Measurements from ENCODE around the gene SYNJ2. TPM values are rescaled to one million over a fixed set of nuclear protein-coding genes. Genes with fewer than 3 reads are reported as not detected.
A peak's percentile ranks its signal among the peaks of the same experiment; 100 is the strongest.

Gene SYNJ2
- polyA plus RNA-seq, 1 donor from 2014 or later = 13.7 TPM

DNA sequence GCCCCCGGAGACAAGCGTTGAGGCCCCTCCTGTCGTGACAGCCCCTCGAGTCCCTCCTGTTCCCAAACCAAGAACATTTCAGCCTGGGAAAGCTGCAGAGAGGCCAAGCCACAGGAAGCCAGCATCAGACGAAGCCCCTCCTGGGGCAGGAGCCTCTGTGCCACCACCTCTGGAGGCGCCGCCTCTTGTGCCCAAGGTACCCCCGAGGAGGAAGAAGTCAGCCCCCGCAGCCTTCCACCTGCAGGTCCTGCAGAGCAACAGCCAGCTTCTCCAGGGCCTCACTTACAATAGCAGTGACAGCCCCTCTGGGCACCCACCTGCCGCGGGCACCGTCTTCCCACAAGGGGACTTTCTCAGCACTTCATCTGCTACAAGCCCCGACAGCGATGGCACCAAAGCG lies 114.0 kb downstream of the SYNJ2 start:
- Mint-ChIP-seq H3K27ac (peak overlapping the region in 1 of 3 donors; percentile 35), H3K4me1 (no peaks in the 10 kb centered on the region), H3K27me3 (no peaks in the 10 kb centered on the region), H3K9me3 (no peaks in the 10 kb centered on the region), H3K36me3 (peaks cover 19% of the 10 kb centered on the region), H3K4me3 (peak overlapping the region in 1 of 4 donors; percentile 24)

DNA sequence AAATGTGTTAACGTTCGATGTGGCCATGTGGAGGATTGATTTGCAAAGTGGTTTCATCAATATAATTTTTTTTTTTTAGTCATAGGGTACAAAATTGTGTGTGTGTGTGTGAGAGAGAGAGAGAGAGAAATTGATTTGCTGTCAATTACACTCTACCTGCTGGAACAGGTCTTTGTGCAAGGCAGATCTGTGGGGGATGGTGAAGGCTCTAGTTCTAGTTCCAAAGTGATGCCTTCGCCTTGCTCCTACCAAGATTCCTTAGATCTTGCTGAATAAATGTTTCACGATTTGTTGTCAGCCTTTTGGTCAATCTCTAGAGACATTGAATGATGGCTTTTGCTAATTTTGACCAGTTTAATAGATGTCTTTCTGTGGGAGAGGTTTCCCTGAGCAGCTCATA lies 121.6 kb downstream of the SYNJ2 start:
- peaks cover 3% of the 10 kb centered on the region for H3K36me3 Mint-ChIP-seq
- no peak overlapping the region for H3K4me3 Mint-ChIP-seq
- no peak overlapping the region for H3K27ac Mint-ChIP-seq
- H3K9me3 Mint-ChIP-seq = no peaks in the 10 kb centered on the region
- H3K27me3 Mint-ChIP-seq = no peaks in the 10 kb centered on the region
- H3K4me1 Mint-ChIP-seq = no peaks in the 10 kb centered on the region

DNA sequence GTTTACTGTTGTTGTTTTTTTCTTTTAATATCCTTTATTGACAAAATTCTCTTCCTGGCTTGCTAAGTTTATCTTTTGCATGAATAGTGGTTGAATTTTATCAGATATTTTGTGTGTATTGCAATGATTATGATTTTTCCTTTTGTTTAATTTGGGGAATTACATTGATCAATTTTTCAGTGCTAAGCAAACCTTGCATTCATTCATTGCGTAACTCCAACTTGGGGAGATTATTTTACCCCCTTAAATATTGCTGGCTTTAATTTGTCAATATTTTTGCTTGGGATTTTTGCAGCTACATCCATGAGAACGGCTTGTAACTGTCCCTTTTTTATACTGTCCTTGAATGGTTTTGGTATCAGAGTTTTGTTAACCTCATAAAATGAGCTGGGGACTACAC lies 123.0 kb downstream of the SYNJ2 start:
- Mint-ChIP-seq H3K9me3 (no peaks in the 10 kb centered on the region), H3K4me3 (no peak overlapping the region), H3K27me3 (no peaks in the 10 kb centered on the region), H3K36me3 (no peaks in the 10 kb centered on the region), H3K4me1 (no peaks in the 10 kb centered on the region), H3K27ac (no peak overlapping the region)

DNA sequence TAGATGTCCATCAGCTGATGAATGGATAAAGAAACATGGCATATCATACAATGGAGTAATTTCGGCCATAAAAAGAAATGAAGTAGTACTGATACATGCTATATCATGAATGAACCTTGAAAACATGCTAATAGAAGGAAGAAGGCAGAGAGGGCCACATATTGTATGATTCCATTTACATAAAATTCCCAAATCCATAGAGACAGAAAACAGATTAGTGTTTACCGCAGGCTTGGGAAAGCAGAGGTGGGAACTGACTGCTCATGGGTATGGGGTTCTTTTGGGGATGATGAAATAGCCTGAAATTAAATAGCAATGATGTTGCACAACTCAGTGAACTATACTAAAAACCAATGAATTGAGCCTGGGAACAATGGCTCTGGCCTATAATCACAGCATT lies 128.1 kb downstream of the SYNJ2 start:
- H3K27me3 Mint-ChIP-seq = no peaks in the 10 kb centered on the region
- no peaks in the 10 kb centered on the region for H3K9me3 Mint-ChIP-seq
- H3K4me3 Mint-ChIP-seq = no peak overlapping the region
- peaks cover 4% of the 10 kb centered on the region for H3K36me3 Mint-ChIP-seq
- no peaks in the 10 kb centered on the region for H3K4me1 Mint-ChIP-seq
- H3K27ac Mint-ChIP-seq = no peak overlapping the region

DNA sequence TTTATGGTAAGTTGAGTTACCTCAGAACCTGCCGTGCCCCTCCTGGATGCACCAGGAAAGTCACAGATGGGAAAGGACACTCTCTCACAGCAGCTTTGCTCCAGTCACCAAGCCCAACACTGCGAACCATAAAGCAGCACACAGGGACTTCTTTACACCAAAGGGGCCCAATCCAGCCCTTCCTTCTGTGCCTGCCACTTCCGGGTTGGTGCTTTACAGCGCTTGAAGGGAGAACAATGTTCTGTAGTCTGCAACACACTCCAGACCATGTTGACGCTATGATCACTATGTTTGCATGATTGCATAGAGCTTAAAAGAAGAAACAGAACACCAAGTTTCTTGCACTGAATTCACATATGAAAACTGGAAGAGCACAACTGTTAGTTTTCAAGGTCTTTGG lies 129.3 kb downstream of the SYNJ2 start:
- Mint-ChIP-seq H3K4me1 (no peaks in the 10 kb centered on the region), H3K36me3 (peaks cover 4% of the 10 kb centered on the region), H3K27ac (no peak overlapping the region), H3K27me3 (no peaks in the 10 kb centered on the region), H3K4me3 (no peak overlapping the region), H3K9me3 (no peaks in the 10 kb centered on the region)

DNA sequence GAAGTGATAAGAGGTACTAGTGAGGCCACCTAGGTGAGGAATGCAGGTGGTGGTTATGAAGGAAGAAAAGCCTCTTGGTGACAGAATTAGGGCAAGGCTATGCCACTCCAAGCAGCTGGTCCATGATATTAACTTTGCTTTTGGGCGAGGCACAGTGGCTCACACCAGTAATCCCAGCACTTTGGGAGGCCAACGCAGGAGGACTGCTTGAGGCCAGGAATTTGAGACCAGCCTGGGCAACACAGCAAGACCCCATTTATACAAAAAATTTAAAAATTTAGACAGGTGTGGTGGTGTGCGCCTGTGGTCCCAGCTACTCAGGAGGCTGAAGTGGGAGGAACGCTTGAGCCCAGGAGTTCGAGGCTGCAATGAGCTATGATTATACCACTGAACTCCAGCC lies 130.3 kb downstream of the SYNJ2 start:
- H3K36me3 Mint-ChIP-seq = peaks cover 4% of the 10 kb centered on the region
- no peaks in the 10 kb centered on the region for H3K4me1 Mint-ChIP-seq

DNA sequence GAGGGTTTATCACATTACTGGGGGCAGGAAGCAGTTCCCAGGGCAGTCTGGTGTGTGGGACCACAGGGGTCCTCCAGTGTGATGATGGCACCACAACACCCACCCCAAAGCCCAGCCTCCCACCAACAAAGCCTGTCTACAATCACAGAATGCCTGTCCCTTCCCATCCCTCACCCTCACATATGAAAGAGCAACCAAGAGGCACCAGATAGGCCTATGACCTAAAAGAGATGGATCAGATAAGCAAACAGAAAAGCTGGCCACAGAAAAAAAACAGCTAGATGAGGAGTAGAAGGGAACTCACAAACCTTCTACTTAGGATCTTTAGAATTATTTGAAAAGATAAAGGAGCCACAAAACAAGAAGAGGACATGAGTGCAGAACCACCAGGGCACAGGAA lies 132.1 kb downstream of the SYNJ2 start:
- Mint-ChIP-seq H3K27ac (no peak overlapping the region), H3K36me3 (peaks cover 4% of the 10 kb centered on the region), H3K9me3 (no peaks in the 10 kb centered on the region), H3K4me3 (no peak overlapping the region), H3K4me1 (no peaks in the 10 kb centered on the region), H3K27me3 (no peaks in the 10 kb centered on the region)

More for the DNA sequence above, 130.3 kb downstream of the SYNJ2 start:
- Mint-ChIP-seq H3K4me3 (no peak overlapping the region), H3K27me3 (no peaks in the 10 kb centered on the region), H3K9me3 (no peaks in the 10 kb centered on the region), H3K27ac (no peak overlapping the region)

DNA sequence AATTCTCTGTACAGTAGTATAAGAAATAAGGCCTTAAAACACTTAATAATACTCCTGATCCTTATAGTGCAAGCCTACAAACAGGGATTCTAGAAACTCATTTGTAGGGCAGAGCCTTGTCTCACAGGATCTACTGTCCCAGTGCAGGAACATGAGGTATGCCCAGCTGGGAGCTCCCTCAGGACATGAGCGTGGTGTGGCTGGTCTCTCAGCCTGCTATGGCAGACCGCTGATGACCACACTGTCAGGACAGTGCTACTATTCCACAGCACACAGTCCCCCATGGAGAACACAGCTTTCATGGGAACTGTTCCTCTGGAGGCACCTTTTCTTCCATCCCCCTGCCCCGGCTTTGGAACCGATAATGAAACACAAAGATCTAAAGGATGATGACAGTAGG lies 133.4 kb downstream of the SYNJ2 start:
- no peaks in the 10 kb centered on the region for H3K4me1 Mint-ChIP-seq
- H3K36me3 Mint-ChIP-seq = peaks cover 4% of the 10 kb centered on the region
- H3K27me3 Mint-ChIP-seq = no peaks in the 10 kb centered on the region
- H3K9me3 Mint-ChIP-seq = no peaks in the 10 kb centered on the region
- H3K4me3 Mint-ChIP-seq = no peak overlapping the region
- H3K27ac Mint-ChIP-seq = no peak overlapping the region

DNA sequence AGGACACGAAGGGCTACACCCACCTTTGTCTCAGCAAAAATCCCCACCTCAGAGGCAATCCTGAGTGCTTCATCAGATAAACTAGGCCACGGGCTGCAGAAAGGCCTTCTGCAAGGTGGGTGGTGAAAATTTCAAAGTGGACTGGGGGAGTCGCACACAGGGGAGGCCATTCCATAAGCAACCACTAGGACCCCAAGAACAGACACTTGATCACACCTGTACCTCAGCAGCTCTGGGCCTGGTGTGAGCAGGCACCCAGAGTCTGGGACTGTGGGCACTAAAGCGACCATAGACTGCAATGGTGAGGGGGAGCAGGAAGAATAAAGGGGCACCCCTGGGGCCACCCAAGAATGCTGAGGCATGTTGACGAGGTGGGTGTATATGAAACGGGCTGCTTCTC lies 133.8 kb downstream of the SYNJ2 start:
- Mint-ChIP-seq H3K4me1 (no peaks in the 10 kb centered on the region), H3K27ac (no peak overlapping the region), H3K4me3 (no peak overlapping the region), H3K9me3 (no peaks in the 10 kb centered on the region), H3K27me3 (no peaks in the 10 kb centered on the region), H3K36me3 (peaks cover 5% of the 10 kb centered on the region)

DNA sequence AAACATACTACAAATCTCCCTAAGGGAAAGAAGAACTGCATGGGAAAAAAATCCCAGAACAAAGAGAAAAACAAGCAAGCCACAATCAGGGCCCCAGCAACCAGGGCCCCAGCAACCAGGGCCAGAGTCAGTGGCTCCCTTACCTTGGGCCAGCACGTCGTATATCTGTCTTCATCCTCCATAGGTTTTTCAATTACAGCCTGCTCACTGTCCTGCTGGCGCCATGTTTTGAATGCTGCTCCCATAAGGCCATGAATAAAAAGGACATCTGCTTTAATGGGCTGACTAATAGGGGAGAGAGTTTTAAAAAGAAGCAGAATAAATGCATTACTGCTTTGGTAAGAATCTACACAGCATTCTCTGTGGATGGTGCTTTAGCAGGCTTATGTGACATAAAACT lies 137.2 kb downstream of the SYNJ2 start:
- Mint-ChIP-seq H3K4me1 (no peaks in the 10 kb centered on the region), H3K36me3 (peaks cover 10% of the 10 kb centered on the region), H3K27me3 (no peaks in the 10 kb centered on the region), H3K27ac (no peak overlapping the region), H3K9me3 (no peaks in the 10 kb centered on the region), H3K4me3 (no peak overlapping the region)

DNA sequence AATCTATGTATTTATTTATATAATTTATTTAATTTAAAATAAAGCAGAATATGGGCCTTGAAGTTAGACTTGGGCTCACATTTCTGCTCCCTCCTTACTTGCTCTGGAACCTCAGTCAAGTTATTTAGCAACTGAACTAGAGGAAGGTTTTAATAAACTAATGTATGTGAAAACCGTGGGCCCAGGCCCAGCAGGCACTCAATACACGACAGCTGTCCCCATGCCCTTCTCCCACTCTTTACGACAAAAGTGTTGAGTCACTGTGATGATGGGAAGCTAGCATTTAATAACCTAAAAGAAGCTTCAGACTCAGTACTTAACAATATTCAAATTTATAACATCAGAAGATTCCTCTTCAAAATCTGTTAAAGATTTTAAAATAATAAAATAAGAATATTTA lies 139.7 kb downstream of the SYNJ2 start:
- no peaks in the 10 kb centered on the region for H3K4me1 Mint-ChIP-seq
- H3K27ac Mint-ChIP-seq = no peak overlapping the region
- no peaks in the 10 kb centered on the region for H3K27me3 Mint-ChIP-seq
- H3K4me3 Mint-ChIP-seq = no peak overlapping the region
- H3K9me3 Mint-ChIP-seq = no peaks in the 10 kb centered on the region
- peaks cover 14% of the 10 kb centered on the region for H3K36me3 Mint-ChIP-seq

DNA sequence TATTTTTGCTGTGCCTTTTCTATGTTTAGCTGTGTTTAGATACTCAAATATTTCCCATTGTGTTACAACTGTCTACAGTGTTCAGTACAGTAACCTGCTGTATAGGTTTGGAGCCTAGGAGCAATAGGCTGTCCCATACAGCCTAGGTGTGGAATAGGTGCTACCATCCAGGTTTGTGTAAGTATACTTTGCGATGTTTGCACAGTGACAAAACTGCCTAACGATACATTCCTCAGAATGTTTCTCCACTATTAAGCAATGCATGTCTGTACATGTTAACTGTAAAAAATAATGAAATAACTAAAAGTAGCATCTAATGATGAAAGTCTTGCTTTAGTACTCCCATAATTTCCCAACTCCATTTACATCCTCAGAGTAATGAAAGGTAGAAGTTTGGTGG lies 140.4 kb downstream of the SYNJ2 start:
- H3K4me3 Mint-ChIP-seq = no peak overlapping the region
- no peaks in the 10 kb centered on the region for H3K4me1 Mint-ChIP-seq
- no peaks in the 10 kb centered on the region for H3K9me3 Mint-ChIP-seq
- no peak overlapping the region for H3K27ac Mint-ChIP-seq
- no peaks in the 10 kb centered on the region for H3K27me3 Mint-ChIP-seq
- peaks cover 14% of the 10 kb centered on the region for H3K36me3 Mint-ChIP-seq

DNA sequence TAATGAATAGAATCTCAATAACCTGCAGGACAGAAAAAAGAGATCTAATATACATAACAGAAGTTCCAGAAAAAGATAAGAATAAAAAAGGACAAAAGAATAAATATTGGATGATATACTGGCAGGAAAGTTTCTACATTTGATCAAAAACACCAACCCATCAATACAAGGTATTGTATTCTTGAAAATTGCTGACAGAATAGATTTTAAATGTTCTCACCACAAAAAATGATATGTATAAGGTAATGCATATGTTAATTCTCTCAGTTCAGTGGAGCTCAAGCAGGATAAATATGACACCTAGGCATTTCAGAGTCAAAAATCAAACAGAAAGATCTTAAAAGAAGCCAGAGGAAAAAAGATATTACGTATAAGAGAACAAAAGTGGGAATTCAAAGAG lies 142.6 kb downstream of the SYNJ2 start:
- Mint-ChIP-seq H3K27ac (no peak overlapping the region), H3K9me3 (no peaks in the 10 kb centered on the region), H3K4me1 (no peaks in the 10 kb centered on the region), H3K27me3 (no peaks in the 10 kb centered on the region), H3K4me3 (no peak overlapping the region), H3K36me3 (peaks cover 14% of the 10 kb centered on the region)

DNA sequence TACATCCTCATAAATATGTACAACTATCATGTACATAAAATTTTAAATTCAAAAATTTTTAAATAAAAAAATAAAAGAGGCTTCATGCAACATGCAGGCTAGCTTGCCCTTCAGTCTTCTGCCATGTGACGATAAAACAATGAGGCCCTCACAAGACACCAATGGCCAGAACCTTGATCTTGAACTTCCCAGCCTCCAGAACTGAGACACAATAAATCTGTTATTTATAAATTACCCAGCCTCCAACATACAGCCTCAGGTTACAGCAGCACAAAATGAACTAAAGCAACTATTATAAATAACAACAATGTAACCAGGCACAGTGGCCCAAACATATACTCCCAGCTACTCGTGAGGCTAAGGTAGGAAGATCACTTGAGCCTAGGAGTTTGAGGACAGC lies 143.6 kb downstream of the SYNJ2 start:
- H3K27ac Mint-ChIP-seq = no peak overlapping the region
- peaks cover 14% of the 10 kb centered on the region for H3K36me3 Mint-ChIP-seq
- no peaks in the 10 kb centered on the region for H3K9me3 Mint-ChIP-seq
- no peak overlapping the region for H3K4me3 Mint-ChIP-seq
- no peaks in the 10 kb centered on the region for H3K27me3 Mint-ChIP-seq
- no peaks in the 10 kb centered on the region for H3K4me1 Mint-ChIP-seq

DNA sequence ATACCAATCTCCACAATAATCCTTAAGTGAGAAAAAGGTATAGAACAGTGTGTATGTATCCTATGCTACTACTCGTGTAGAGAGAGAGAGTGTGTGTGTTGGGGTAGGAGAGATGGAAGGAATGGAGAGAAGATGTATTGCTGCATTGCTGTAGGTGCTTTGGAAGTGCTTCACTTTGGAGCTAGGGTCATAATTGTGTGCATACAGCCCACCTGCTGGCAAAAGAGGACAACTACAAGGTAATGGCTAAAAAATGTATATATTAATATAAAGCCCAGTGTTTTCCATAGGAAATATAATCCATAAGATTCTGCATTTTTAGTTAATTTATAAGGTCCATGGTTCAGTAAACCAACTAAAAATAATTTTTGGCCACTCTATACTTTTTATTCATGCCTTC lies 150.3 kb downstream of the SYNJ2 start:
- Mint-ChIP-seq H3K27me3 (no peaks in the 10 kb centered on the region), H3K36me3 (peaks cover 2% of the 10 kb centered on the region), H3K4me1 (no peaks in the 10 kb centered on the region), H3K27ac (no peak overlapping the region), H3K4me3 (no peak overlapping the region), H3K9me3 (no peaks in the 10 kb centered on the region)

DNA sequence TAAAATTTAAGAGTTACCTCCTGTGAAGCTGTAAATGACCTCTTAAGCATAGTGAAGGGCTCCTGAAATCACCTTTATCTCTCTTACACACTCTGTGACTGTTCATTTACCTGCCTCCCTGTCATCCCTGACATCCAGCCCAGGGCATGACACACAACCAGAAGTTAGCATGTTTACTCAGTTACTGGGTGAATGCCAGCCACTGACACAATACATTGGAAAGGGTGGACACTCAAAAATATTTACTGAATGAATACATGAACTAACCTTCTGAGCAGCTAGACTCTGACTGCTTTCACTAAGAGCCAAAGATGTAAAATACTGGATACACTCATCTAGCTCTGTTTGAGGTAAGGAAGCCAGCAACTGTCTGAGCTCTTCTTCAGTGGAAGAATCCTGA lies 161.1 kb downstream of the SYNJ2 start:
- Mint-ChIP-seq H3K36me3 (peaks cover 21% of the 10 kb centered on the region), H3K27me3 (no peaks in the 10 kb centered on the region), H3K27ac (no peak overlapping the region), H3K9me3 (no peaks in the 10 kb centered on the region), H3K4me3 (no peak overlapping the region), H3K4me1 (no peaks in the 10 kb centered on the region)

DNA sequence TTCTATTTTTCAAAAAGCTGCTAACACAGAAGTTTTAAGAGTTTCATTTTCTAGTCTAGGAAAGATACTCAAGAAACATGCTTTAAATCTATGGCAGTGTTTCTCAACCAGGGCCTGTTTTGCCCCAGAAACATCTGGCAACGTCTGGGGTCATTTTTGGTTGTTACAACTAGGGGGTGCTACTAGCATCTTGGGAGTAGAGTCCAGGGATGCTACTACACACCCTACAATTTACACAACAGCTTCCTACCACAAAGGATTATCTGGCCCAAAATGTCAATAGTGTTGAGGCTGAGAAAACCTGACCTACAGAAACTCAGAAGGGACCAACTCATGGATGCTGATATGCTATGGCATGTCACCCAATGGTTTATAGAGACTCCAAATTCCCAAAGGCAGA lies 162.0 kb downstream of the SYNJ2 start:
- H3K27ac Mint-ChIP-seq = no peak overlapping the region
- no peaks in the 10 kb centered on the region for H3K27me3 Mint-ChIP-seq
- H3K4me1 Mint-ChIP-seq = no peaks in the 10 kb centered on the region
- no peak overlapping the region for H3K4me3 Mint-ChIP-seq
- H3K36me3 Mint-ChIP-seq = peaks cover 21% of the 10 kb centered on the region
- H3K9me3 Mint-ChIP-seq = no peaks in the 10 kb centered on the region

Data from IgD-negative memory B cell (primary cell).